Measurements from ENCODE around the gene APBA1. TPM values are rescaled to one million over a fixed set of nuclear protein-coding genes. Genes with fewer than 3 reads are reported as not detected.

Gene APBA1
- polyA plus RNA-seq, 3 donors: 1.6 TPM; not detected in 2

DNA sequence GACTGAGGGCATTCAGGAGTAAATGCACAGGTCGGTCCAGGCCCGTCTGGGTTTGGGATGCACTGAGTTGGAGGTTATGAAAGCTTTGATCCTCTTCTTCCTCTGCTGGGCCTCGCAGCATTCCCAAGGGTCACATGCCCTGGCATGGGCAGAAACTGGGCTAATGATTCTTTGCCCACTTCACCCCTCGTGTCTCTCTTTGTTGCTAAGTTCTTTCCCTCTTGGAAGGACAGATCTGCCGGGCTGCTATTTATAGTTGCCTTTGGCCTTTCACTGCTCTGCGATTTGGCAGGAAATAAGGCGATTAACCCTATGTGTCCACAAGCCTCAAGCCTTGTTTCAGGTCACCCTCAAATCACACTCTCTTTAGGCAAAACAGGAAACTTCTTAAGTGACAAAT is 280.2 kb downstream of the APBA1 start:
- intact Hi-C loops (cut with micrococcal nuclease): no loop called here
- no peak overlapping the region for H3K4me3 ChIP-seq (replicated peaks in 1 of 3; ENCODE audit: low read depth in 2 of 3, low read length in 3 of 3)
- H3K9me3 Mint-ChIP-seq: peaks cover 0 to 7% (median 3%) of the 10 kb centered on the region in 7 donors
- H3K36me3 ChIP-seq (replicated peaks in 1 of 2; ENCODE audit: control insufficient read depth in 1 of 2, insufficient read depth in 2 of 2, low read length in 2 of 2): no peaks in the 10 kb centered on the region
- H3K27ac Mint-ChIP-seq: no peak overlapping the region
- H3K27me3 ChIP-seq (ENCODE audit: control insufficient read depth in 2 of 2, insufficient read depth in 2 of 2, low read length in 2 of 2): no peaks in the 10 kb centered on the region
- H3K36me3 Mint-ChIP-seq: no peaks in the 10 kb centered on the region
- no peak for DNase-seq
- no peaks in the 10 kb centered on the region for H3K4me1 ChIP-seq (ENCODE audit: control insufficient read depth in 1 of 2, insufficient read depth in 2 of 2, low read length in 2 of 2)
- H3K27me3 Mint-ChIP-seq (ENCODE audit: low read depth in 3 of 3): peaks cover 0 to 5% (median 0%) of the 10 kb centered on the region in 3 donors
- no peaks in the 10 kb centered on the region for H3K4me1 Mint-ChIP-seq
- no peaks in the 10 kb centered on the region for H3K9me3 ChIP-seq (replicated peaks in 1 of 2; ENCODE audit: control insufficient read depth in 1 of 2, insufficient read depth in 1 of 2, low read length in 2 of 2)
- H3K79me2 ChIP-seq (ENCODE audit: insufficient read depth, low read length): no peaks in the 10 kb centered on the region
- H3K4me3 Mint-ChIP-seq: no peak overlapping the region
- TF ChIP-seq, protein P1, sequence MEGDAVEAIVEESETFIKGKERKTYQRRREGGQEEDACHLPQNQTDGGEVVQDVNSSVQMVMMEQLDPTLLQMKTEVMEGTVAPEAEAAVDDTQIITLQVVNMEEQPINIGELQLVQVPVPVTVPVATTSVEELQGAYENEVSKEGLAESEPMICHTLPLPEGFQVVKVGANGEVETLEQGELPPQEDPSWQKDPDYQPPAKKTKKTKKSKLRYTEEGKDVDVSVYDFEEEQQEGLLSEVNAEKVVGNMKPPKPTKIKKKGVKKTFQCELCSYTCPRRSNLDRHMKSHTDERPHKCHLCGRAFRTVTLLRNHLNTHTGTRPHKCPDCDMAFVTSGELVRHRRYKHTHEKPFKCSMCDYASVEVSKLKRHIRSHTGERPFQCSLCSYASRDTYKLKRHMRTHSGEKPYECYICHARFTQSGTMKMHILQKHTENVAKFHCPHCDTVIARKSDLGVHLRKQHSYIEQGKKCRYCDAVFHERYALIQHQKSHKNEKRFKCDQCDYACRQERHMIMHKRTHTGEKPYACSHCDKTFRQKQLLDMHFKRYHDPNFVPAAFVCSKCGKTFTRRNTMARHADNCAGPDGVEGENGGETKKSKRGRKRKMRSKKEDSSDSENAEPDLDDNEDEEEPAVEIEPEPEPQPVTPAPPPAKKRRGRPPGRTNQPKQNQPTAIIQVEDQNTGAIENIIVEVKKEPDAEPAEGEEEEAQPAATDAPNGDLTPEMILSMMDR (IDR thresholded peaks at IDR 0.05): no peak
- no peak overlapping the region for H3K9ac ChIP-seq (ENCODE audit: insufficient read depth, low read length, poor library complexity, severe bottlenecking)
- no peak overlapping the region for H3K27ac ChIP-seq (ENCODE audit: low read depth in 1 of 2, low read length in 2 of 2)
- H3K4me2 ChIP-seq (replicated peaks; ENCODE audit: extremely low read depth, low read length, poor library complexity, severe bottlenecking): no peak overlapping the region
- no peak overlapping the region for H2AFZ ChIP-seq (ENCODE audit: insufficient read depth, low read depth, low read length, poor library complexity, severe bottlenecking)
- no peaks in the 10 kb centered on the region for H4K20me1 ChIP-seq (ENCODE audit: insufficient read depth, low read length)
- 72% methylated on average over 5 of the region's 7 CpGs for WGBS (ENCODE audit: insufficient coverage)

DNA sequence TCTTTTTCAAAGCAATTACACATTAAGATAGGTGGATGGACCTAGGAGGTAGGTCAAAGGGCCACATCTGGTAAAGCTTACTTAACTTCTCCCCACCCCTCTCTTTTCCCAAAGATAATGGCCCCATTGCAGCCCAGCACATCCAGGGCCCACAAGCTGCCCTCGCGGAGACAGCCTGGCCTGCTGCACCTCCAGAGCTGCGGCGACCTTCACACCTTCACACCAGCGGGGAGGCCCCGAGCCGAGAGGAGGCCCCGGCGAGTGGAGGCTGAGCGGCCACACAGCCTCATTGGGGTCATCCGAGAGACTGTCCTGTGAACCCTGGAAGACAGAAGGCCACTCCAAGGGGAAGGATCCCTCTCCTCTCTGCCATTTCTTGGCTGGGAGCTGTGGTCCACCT is 280.7 kb downstream of the APBA1 start:
- intact Hi-C loops (cut with micrococcal nuclease): no loop called here
- H3K27me3 Mint-ChIP-seq (ENCODE audit: low read depth in 3 of 3): peaks cover 0 to 8% (median 2%) of the 10 kb centered on the region in 3 donors
- Histone ChIP-seq H3K4me2 (replicated peaks; ENCODE audit: extremely low read depth, low read length, poor library complexity, severe bottlenecking) (no peak overlapping the region), H3K27ac (ENCODE audit: low read depth in 1 of 2, low read length in 2 of 2) (no peak overlapping the region), H2AFZ (ENCODE audit: insufficient read depth, low read depth, low read length, poor library complexity, severe bottlenecking) (no peak overlapping the region), H3K79me2 (ENCODE audit: insufficient read depth, low read length) (no peaks in the 10 kb centered on the region), H3K9ac (ENCODE audit: insufficient read depth, low read length, poor library complexity, severe bottlenecking) (no peak overlapping the region), H3K36me3 (replicated peaks in 1 of 2; ENCODE audit: control insufficient read depth in 1 of 2, insufficient read depth in 2 of 2, low read length in 2 of 2) (no peaks in the 10 kb centered on the region), H4K20me1 (ENCODE audit: insufficient read depth, low read length) (no peaks in the 10 kb centered on the region), H3K27me3 (ENCODE audit: control insufficient read depth in 2 of 2, insufficient read depth in 2 of 2, low read length in 2 of 2) (no peaks in the 10 kb centered on the region), H3K9me3 (replicated peaks in 1 of 2; ENCODE audit: control insufficient read depth in 1 of 2, insufficient read depth in 1 of 2, low read length in 2 of 2) (no peaks in the 10 kb centered on the region), H3K4me3 (replicated peaks in 1 of 3; ENCODE audit: low read depth in 2 of 3, low read length in 3 of 3) (no peak overlapping the region), H3K4me1 (ENCODE audit: control insufficient read depth in 1 of 2, insufficient read depth in 2 of 2, low read length in 2 of 2) (no peaks in the 10 kb centered on the region)
- TF ChIP-seq, protein P1 (IDR thresholded peaks at IDR 0.05): no peak
- 97% methylated on average over 11 of the region's 11 CpGs for WGBS (ENCODE audit: insufficient coverage)
- H3K27ac Mint-ChIP-seq: no peak overlapping the region
- no peaks in the 10 kb centered on the region for H3K36me3 Mint-ChIP-seq
- H3K4me3 Mint-ChIP-seq: no peak overlapping the region
- H3K9me3 Mint-ChIP-seq: peaks cover 0 to 7% (median 3%) of the 10 kb centered on the region in 7 donors
- no peak for DNase-seq
- no peaks in the 10 kb centered on the region for H3K4me1 Mint-ChIP-seq
